Iris pigment epithelial cell (primary cell): ENCODE results near the gene ADCY4.
"Not testable (repeated sequence)": the region's sequence is repeated elsewhere in the genome, so short reads cannot be mapped to it uniquely, and the experiment has no call there.

ENCODE experiments used
- DNase-seq: peaks from one replicate; pipeline ENCODE4 v3.0.0-alpha.2; 2011; ENCODE audit warnings: low read depth

ADCY4 gene

GRCh38 chr14:24334431-24335291 lies at the start of gene ADCY4:
ADCY4 (minus strand) TSS chr14:24335071; CDS start chr14:24334652, 419 bp downstream.
- DNase-seq = no peak

- DNase-seq = no peak
Observed at GRCh38 chr14:24384169-24384568, 49.3 kb upstream of the ADCY4 start.

GRCh38 chr14:24382064-24382371 lies 47.1 kb upstream of the ADCY4 start:
- no peak for DNase-seq

GRCh38 chr14:24381363-24382063 lies 46.6 kb upstream of the ADCY4 start:
- no peak for DNase-seq

- DNase-seq = no peak
Observed at GRCh38 chr14:24379907-24380730, 45.2 kb upstream of the ADCY4 start.

GRCh38 chr14:24378981-24379906 lies 44.4 kb upstream of the ADCY4 start:
- DNase-seq = no peak

GRCh38 chr14:24378327-24378726 lies 43.5 kb upstream of the ADCY4 start:
- DNase-seq = no peak

GRCh38 chr14:24377657-24378056 lies 42.8 kb upstream of the ADCY4 start:
- DNase-seq = no peak

GRCh38 chr14:24377126-24377525 lies 42.3 kb upstream of the ADCY4 start:
- no peak for DNase-seq

- no peak for DNase-seq
Observed at GRCh38 chr14:24376448-24377070, 41.7 kb upstream of the ADCY4 start.

- peak; percentile 16 for DNase-seq
Observed at GRCh38 chr14:24372701-24373416, 38.0 kb upstream of the ADCY4 start.

- DNase-seq = not testable (repeated sequence)
Observed at GRCh38 chr14:24371605-24372004, 36.7 kb upstream of the ADCY4 start.

GRCh38 chr14:24370748-24371147 lies 35.9 kb upstream of the ADCY4 start:
- DNase-seq = no peak

GRCh38 chr14:24369907-24370687 lies 35.2 kb upstream of the ADCY4 start:
- DNase-seq = no peak

GRCh38 chr14:24369463-24369862 lies 34.6 kb upstream of the ADCY4 start:
- DNase-seq = no peak

GRCh38 chr14:24368562-24369252 lies 33.8 kb upstream of the ADCY4 start:
- peak; percentile 38 for DNase-seq

- DNase-seq = no peak
Observed at GRCh38 chr14:24368212-24368561, 33.3 kb upstream of the ADCY4 start.

GRCh38 chr14:24367514-24368211 lies 32.8 kb upstream of the ADCY4 start, which contains the start of gene NFATC4:
NFATC4 (plus strand) TSS chr14:24368184; CDS start chr14:24368341, 157 bp downstream.
- peak; percentile 92 for DNase-seq
